Panc1 (cell line): ENCODE results near the gene OGN. TPM values are rescaled to one million over a fixed set of nuclear protein-coding genes. Genes with fewer than 3 reads are reported as not detected.
"Not testable (repeated sequence)": the region's sequence is repeated elsewhere in the genome, so short reads cannot be mapped to it uniquely, and the experiment has no call there.

Experiments used
- ATAC-seq: fragments of 200-7000 bp; cut with Tn5 transposase; 2 replicates; pipeline ENCODE4 v1.9.1; 2020; ENCODE audit warnings: mild to moderate bottlenecking, moderate library complexity
- BruUV-seq: library from RNA; stranded (reverse); fragments of 400-500 nt; replicated peaks from 2 replicates; lab custom pipeline; 2021; lab: Mats Ljungman, UMichigan
- CTCF ChIA-PET: fragments of 300-600 bp; sonication (Branson Sonifier 250); formaldehyde crosslinking; loops from one replicate; lab custom pipeline; 2022; ENCODE audit warnings: antibody characterized with exemption; lab: Charles Lee
- POLR2A ChIA-PET: fragments of 300-600 bp; sonication (Branson Sonifier 250); formaldehyde crosslinking; loops from one replicate; lab custom pipeline; 2022; ENCODE audit warnings: antibody characterized with exemption; lab: Charles Lee
- DNase-seq: peaks from one replicate; pipeline ENCODE4 v3.0.0-alpha.2; 2010; ENCODE audit warnings: low read depth, low spot score
- H3K27ac ChIP-seq: 2 replicates; pipeline ENCODE4 v1.5.1; 2011; ENCODE audit warnings: mild to moderate bottlenecking, low read length, inconsistent platforms
- H3K27me3 ChIP-seq: fragments of 200-500 bp; sonication (Bioruptor generic); 2 replicates; pipeline ENCODE4 v1.6.0; 2014; ENCODE audit warnings: low read length, inconsistent platforms; ENCODE audit not compliant: control insufficient read depth, insufficient read depth
- H3K36me3 ChIP-seq: fragments of 200-500 bp; sonication (Bioruptor generic); 2 replicates; pipeline ENCODE4 v1.5.1; 2014; ENCODE audit warnings: inconsistent platforms, mild to moderate bottlenecking, low read length, moderate library complexity; ENCODE audit not compliant: control insufficient read depth, insufficient read depth
- H3K4me1 ChIP-seq: 2 replicates; pipeline ENCODE4 v1.5.1; 2011; ENCODE audit warnings: inconsistent platforms, mild to moderate bottlenecking, low read length, moderate library complexity; ENCODE audit not compliant: control insufficient read depth, insufficient read depth
- H3K4me3 ChIP-seq, 2 experiments: 2 replicates each; pipeline ENCODE4 v1.5.1; 2011 to 2012; ENCODE audit warnings: low read depth in 2 of 2, low read length in 2 of 2, mild to moderate bottlenecking in 2 of 2, inconsistent platforms in 1 of 2, moderate library complexity in 1 of 2
- H3K9me3 ChIP-seq: fragments of 200-500 bp; sonication (Bioruptor generic); 2 replicates; pipeline ENCODE4 v1.5.1; 2014; ENCODE audit warnings: low read depth, mild to moderate bottlenecking, inconsistent platforms, low read length, moderate library complexity; ENCODE audit not compliant: control insufficient read depth, insufficient read depth
- POLR2AphosphoS5 ChIP-seq: IDR thresholded peaks from 2 replicates; pipeline ENCODE4 v1.6.1; 2012; ENCODE audit warnings: mild to moderate bottlenecking, low read depth, low read length, moderate library complexity
- REST ChIP-seq, 2 experiments: IDR thresholded peaks; 2 replicates each; pipeline ENCODE4 v1.6.1; 2011 to 2012; ENCODE audit warnings: low read depth in 2 of 2, control low read depth in 1 of 2, low read length in 1 of 2, mild to moderate bottlenecking in 1 of 2, moderate library complexity in 1 of 2; ENCODE audit not compliant: insufficient read depth in 1 of 2
- SIN3A ChIP-seq: IDR thresholded peaks from 2 replicates; pipeline ENCODE4 v1.6.1; 2012; ENCODE audit warnings: low read depth, mild to moderate bottlenecking, low read length, moderate library complexity, borderline replicate concordance; ENCODE audit not compliant: insufficient read depth
- TCF7L2 ChIP-seq: IDR thresholded peaks from 2 replicates; pipeline ENCODE4 v1.6.1; 2011; ENCODE audit warnings: mild to moderate bottlenecking, low read depth, low read length, inconsistent platforms
- in situ Hi-C: cut with HindIII; loops from 2 replicates; pipeline ENCODE4 v1.10.0; 2016; ENCODE audit warnings: low sequenced_read_pairs, low pct_unique_long_range_greater_than_20kb
- intact Hi-C: fragments of 100-400 bp; cut with micrococcal nuclease; formaldehyde crosslinking; loops from one replicate; pipeline ENCODE4 v1.10.0; 2022; ENCODE audit not compliant: unreplicated experiment
- total RNA-seq: library from RNA; stranded (reverse); gene quantifications from one replicate; pipeline ENCODE4 v1.2.1, GENCODE V29; 2021; ENCODE audit not compliant: unreplicated experiment
- TF ChIP-seq, protein P1 (sequence below): fragments of 450-650 bp; IDR thresholded peaks from 2 replicates; pipeline ENCODE4 v1.5.1; 2017; ENCODE audit warnings: mild to moderate bottlenecking

OGN gene
- total RNA-seq, 1 experiment from 2014 or later: 0.08 TPM

- TF ChIP-seq TCF7L2 (no peak), REST (IDR thresholded peaks at IDR 0.05; ENCODE audit: insufficient read depth in 1 of 2, low read depth in 2 of 2, low read length in 1 of 2) (no peak), SIN3A (no peak), POLR2AphosphoS5 (no peak)
- TF ChIP-seq, protein P1, sequence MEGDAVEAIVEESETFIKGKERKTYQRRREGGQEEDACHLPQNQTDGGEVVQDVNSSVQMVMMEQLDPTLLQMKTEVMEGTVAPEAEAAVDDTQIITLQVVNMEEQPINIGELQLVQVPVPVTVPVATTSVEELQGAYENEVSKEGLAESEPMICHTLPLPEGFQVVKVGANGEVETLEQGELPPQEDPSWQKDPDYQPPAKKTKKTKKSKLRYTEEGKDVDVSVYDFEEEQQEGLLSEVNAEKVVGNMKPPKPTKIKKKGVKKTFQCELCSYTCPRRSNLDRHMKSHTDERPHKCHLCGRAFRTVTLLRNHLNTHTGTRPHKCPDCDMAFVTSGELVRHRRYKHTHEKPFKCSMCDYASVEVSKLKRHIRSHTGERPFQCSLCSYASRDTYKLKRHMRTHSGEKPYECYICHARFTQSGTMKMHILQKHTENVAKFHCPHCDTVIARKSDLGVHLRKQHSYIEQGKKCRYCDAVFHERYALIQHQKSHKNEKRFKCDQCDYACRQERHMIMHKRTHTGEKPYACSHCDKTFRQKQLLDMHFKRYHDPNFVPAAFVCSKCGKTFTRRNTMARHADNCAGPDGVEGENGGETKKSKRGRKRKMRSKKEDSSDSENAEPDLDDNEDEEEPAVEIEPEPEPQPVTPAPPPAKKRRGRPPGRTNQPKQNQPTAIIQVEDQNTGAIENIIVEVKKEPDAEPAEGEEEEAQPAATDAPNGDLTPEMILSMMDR: no peak
- ATAC-seq: no peak
Observed at GRCh38 chr9:92414566-92414965, 10.2 kb upstream of the OGN start.

GRCh38 chr9:92411157-92411556 is 6.8 kb upstream of the OGN start:
- H3K4me1 ChIP-seq, BruUV-seq, H3K27ac ChIP-seq, ATAC-seq, H3K27me3 ChIP-seq, H3K36me3 ChIP-seq, in situ Hi-C loops, CTCF ChIA-PET, POLR2A ChIA-PET, H3K4me3 ChIP-seq, H3K9me3 ChIP-seq, DNase-seq, intact Hi-C loops: not testable (repeated sequence)

More at GRCh38 chr9:92414566-92414965, 10.2 kb upstream of the OGN start:
- Histone ChIP-seq H3K4me3 (no peak overlapping the region), H3K27me3 (no peaks in the 10 kb centered on the region), H3K36me3 (no peaks in the 10 kb centered on the region), H3K4me1 (no peaks in the 10 kb centered on the region), H3K9me3 (no peaks in the 10 kb centered on the region), H3K27ac (no peak overlapping the region)
- POLR2A ChIA-PET: no interaction called here
- DNase-seq: no peak
- no TSS peak for BruUV-seq
- in situ Hi-C loops (no loop called here), intact Hi-C loops (no loop called here)
- CTCF ChIA-PET: no interaction called here

DNA sequence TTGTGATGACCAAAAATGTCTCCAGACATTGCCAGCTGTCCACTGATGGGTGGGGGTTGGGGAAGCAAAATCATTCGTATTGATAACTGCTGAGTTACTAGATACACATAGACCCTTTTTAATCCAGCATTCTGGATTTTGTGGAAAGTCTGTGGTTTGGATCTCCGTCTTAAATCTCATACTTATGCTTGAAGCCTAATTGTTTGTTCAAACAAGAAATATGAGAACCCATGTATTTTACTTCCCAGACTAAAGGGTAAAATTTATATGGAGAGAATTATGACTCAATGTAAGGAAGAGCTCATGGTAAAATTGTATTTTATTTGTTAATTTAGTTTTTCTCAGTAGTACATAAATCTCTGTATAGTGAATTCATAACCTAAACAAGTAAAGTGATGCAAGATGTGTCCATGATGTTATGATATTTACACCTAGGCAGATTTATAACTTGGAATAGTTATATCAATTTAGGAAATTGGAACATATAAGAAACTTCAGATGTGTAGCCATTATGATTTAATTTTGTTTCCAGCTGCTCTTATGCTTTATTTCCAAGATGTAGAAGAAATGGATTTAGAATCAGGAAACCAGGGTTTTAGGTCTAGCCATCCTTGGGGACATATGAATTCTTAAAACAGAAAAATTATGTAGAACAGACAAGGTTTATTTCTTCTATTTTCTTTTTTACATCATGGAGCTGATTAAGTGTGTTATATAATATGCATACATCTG is 4.5 kb upstream of the OGN start:
- no TSS peak for BruUV-seq
- in situ Hi-C loops (no loop called here), intact Hi-C loops (no loop called here)
- ChIA-PET POLR2A (no interaction called here), CTCF (interaction anchor here (0.6 kb wide), 1 partner anchor 332 kb away, joined by 4 read pairs; no protein-coding TSS in a partner anchor)
- no peaks in the 10 kb centered on the region for H3K27me3 ChIP-seq
- DNase-seq: no peak
- H3K4me3 ChIP-seq: no peak overlapping the region
- no peak overlapping the region for H3K27ac ChIP-seq
- ATAC-seq: no peak
- H3K9me3 ChIP-seq: no peaks in the 10 kb centered on the region
- no peaks in the 10 kb centered on the region for H3K36me3 ChIP-seq
- TF ChIP-seq REST (IDR thresholded peaks at IDR 0.05; ENCODE audit: insufficient read depth in 1 of 2, low read depth in 2 of 2, low read length in 1 of 2) (no peak), POLR2AphosphoS5 (no peak), SIN3A (no peak), TCF7L2 (no peak)
- TF ChIP-seq, protein P1: no peak
- no peaks in the 10 kb centered on the region for H3K4me1 ChIP-seq
